HepG2 (cell line): ENCODE data around the gene PLPPR2. TPM values are rescaled to one million over a fixed set of nuclear protein-coding genes. Genes with fewer than 3 reads are reported as not detected.

Source experiments
- BORCS8-MEF2B ChIP-seq: sonication (generic); formaldehyde crosslinking; IDR thresholded peaks from 2 replicates; pipeline ENCODE4 v1.8.0; 2022; ENCODE audit warnings: mild to moderate bottlenecking, missing genetic modification reagents
- DRAP1 ChIP-seq: IDR thresholded peaks from 2 replicates; pipeline ENCODE4 v1.6.1; 2016; ENCODE audit warnings: missing genetic modification reagents, missing compliant biosample characterization
- HMG20A ChIP-seq: IDR thresholded peaks from 2 replicates; pipeline ENCODE4 v1.6.1; 2016; ENCODE audit warnings: borderline replicate concordance
- NFIB ChIP-seq: sonication (generic); formaldehyde crosslinking; IDR thresholded peaks from 2 replicates; pipeline ENCODE4 v1.9.0; 2021; ENCODE audit warnings: missing genetic modification reagents, mild to moderate bottlenecking, borderline replicate concordance
- NFRKB ChIP-seq: fragments of 450-650 bp; IDR thresholded peaks from 2 replicates; pipeline ENCODE4 v1.6.1; 2017
- PAWR ChIP-seq: sonication (generic); formaldehyde crosslinking; IDR thresholded peaks from 2 replicates; pipeline ENCODE4 v1.4.0; 2020; ENCODE audit warnings: missing genetic modification reagents, mild to moderate bottlenecking, borderline replicate concordance
- SAP130 ChIP-seq: IDR thresholded peaks from 2 replicates; pipeline ENCODE4 v1.6.1; 2016; ENCODE audit warnings: low read depth
- SIN3A ChIP-seq: IDR thresholded peaks from 2 replicates; pipeline ENCODE4 v1.6.1; 2011; ENCODE audit warnings: low read depth, mild to moderate bottlenecking, control low read depth, low read length, borderline replicate concordance
- ZBTB3 ChIP-seq: sonication (generic); formaldehyde crosslinking; IDR thresholded peaks from 2 replicates; pipeline ENCODE4 v1.4.0; 2020; ENCODE audit warnings: low read depth, mild to moderate bottlenecking, moderate library complexity, missing genetic modification reagents, borderline replicate concordance
- ZBTB34 ChIP-seq: sonication (generic); formaldehyde crosslinking; IDR thresholded peaks from 2 replicates; pipeline ENCODE4 v1.8.0; 2022; ENCODE audit warnings: mild to moderate bottlenecking, missing genetic modification reagents
- ZBTB37 ChIP-seq: sonication (generic); formaldehyde crosslinking; IDR thresholded peaks from 2 replicates; pipeline ENCODE4 v1.4.0; 2020; ENCODE audit warnings: mild to moderate bottlenecking, missing genetic modification reagents
- ZFP82 ChIP-seq: sonication (generic); formaldehyde crosslinking; IDR thresholded peaks from 2 replicates; pipeline ENCODE4 v1.5.1; 2020; ENCODE audit warnings: mild to moderate bottlenecking, missing genetic modification reagents, borderline replicate concordance
- ZNF12 ChIP-seq: sonication (generic); formaldehyde crosslinking; IDR thresholded peaks from 2 replicates; pipeline ENCODE4 v1.5.0; 2020; ENCODE audit warnings: missing genetic modification reagents
- ZNF30 ChIP-seq: sonication (generic); formaldehyde crosslinking; IDR thresholded peaks from 2 replicates; pipeline ENCODE4 v1.5.0; 2020; ENCODE audit warnings: mild to moderate bottlenecking, missing genetic modification reagents
- ZNF431 ChIP-seq: sonication (generic); formaldehyde crosslinking; IDR thresholded peaks from 2 replicates; pipeline ENCODE4 v1.9.0; 2022; ENCODE audit warnings: missing genetic modification reagents, low read depth, mild to moderate bottlenecking, borderline replicate concordance
- ZNF512 ChIP-seq: sonication (generic); formaldehyde crosslinking; IDR thresholded peaks from 2 replicates; pipeline ENCODE4 v1.4.0; 2020; ENCODE audit warnings: mild to moderate bottlenecking, missing genetic modification reagents
- ZNF607 ChIP-seq: sonication (generic); formaldehyde crosslinking; IDR thresholded peaks from 2 replicates; pipeline ENCODE4 v1.5.1; 2020; ENCODE audit warnings: missing genetic modification reagents, mild to moderate bottlenecking, borderline replicate concordance
- ZNF83 ChIP-seq: sonication (generic); formaldehyde crosslinking; IDR thresholded peaks from 2 replicates; pipeline ENCODE4 v1.4.0; 2020; ENCODE audit warnings: missing genetic modification reagents, mild to moderate bottlenecking, borderline replicate concordance
- ZSCAN31 ChIP-seq: sonication (generic); formaldehyde crosslinking; IDR thresholded peaks from 2 replicates; pipeline ENCODE4 v1.5.0; 2020; ENCODE audit warnings: low read depth, mild to moderate bottlenecking, missing genetic modification reagents
- polyA plus RNA-seq, 8 experiments: library from polyadenylated mRNA; depleted of rRNA in 3 of 8; stranded (reverse) in 7 of 8; unstranded in 1 of 8; fragments of >200 nt; fragmentation: Illumina TruSeq in 4 of 8; extraction: Trizol in 4 of 8; gene quantifications; 2 replicates each; pipeline versions ENCODE4 v1.2.1 to v1.2.3, GENCODE V29; 2011 to 2016; ENCODE audit warnings: low read depth in 4 of 8, missing spikeins in 1 of 8, mixed read lengths in 1 of 8; ENCODE audit not compliant: insufficient read depth in 1 of 8
- total RNA-seq, 5 experiments: library from RNA; depleted of rRNA; stranded (reverse); fragments of >200 nt; fragmentation: Illumina TruSeq; extraction: Trizol; gene quantifications; 2 replicates each; pipeline ENCODE4 v1.2.3, GENCODE V29; 2016; ENCODE audit warnings: low read depth in 1 of 5

Gene PLPPR2
- total and polyA plus RNA-seq, 2 of the 13 experiments (the other 11 are each of a cell fraction or from before 2014, with no cell fraction given) = 1.5 to 2.1 TPM

- TF ChIP-seq HMG20A (CRISPR knock-in tag) (no peak), PAWR (CRISPR knock-in tag) (no peak), ZNF83 (no peak), ZFP82 (no peak), ZNF12 (CRISPR knock-in tag) (no peak), SIN3A (peak; percentile 28; the same call in 1 of the 2 replicates), DRAP1 (CRISPR knock-in tag) (no peak), NFRKB (no peak), ZNF512 (CRISPR knock-in tag) (no peak), ZBTB34 (no peak), NFIB (no peak), ZNF431 (CRISPR knock-in tag) (no peak), ZSCAN31 (CRISPR knock-in tag) (no peak), ZNF607 (no peak), BORCS8-MEF2B (CRISPR knock-in tag) (0 out of 2 replicates have a peak, but pooled peaks have one; percentile 34), ZBTB37 (CRISPR knock-in tag) (no peak), ZNF30 (no peak), SAP130 (CRISPR knock-in tag) (peak; percentile 30), ZBTB3 (CRISPR knock-in tag) (no peak)
Measured at GRCh38 chr19:11382898-11383705, 27.9 kb downstream of the PLPPR2 start (continued).
